KMS-11 (cell line): ENCODE results near the gene NAT10.

ENCODE experiments used
- H2AFZ ChIP-seq: fragments of 200-600 bp; sonication (generic); 2 replicates; pipeline ENCODE4 v1.6.1; 2016; ENCODE audit warnings: antibody characterized with exemption, mixed run types, low read depth
- H3K27ac ChIP-seq: fragments of 200-600 bp; sonication (generic); 2 replicates; pipeline ENCODE4 v1.6.1; 2016; ENCODE audit warnings: mild to moderate bottlenecking, mixed run types
- H3K27me3 ChIP-seq: fragments of 200-600 bp; sonication (generic); 2 replicates; pipeline ENCODE4 v1.6.1; 2017; ENCODE audit warnings: mild to moderate bottlenecking, low read depth, mixed run types, moderate library complexity; ENCODE audit not compliant: insufficient read depth
- H3K36me3 ChIP-seq: fragments of 200-600 bp; sonication (generic); 2 replicates; pipeline ENCODE4 v1.6.1; 2017; ENCODE audit warnings: mild to moderate bottlenecking, mixed run types; ENCODE audit not compliant: insufficient read depth
- H3K4me1 ChIP-seq: fragments of 200-600 bp; sonication (generic); 2 replicates; pipeline ENCODE4 v1.6.1; 2016; ENCODE audit warnings: mild to moderate bottlenecking, low read depth, mixed run types; ENCODE audit not compliant: poor library complexity, severe bottlenecking
- H3K4me2 ChIP-seq: fragments of 200-600 bp; sonication (generic); 2 replicates; pipeline ENCODE4 v1.7.0; 2016; ENCODE audit warnings: mild to moderate bottlenecking, mixed run types
- H3K4me3 ChIP-seq: fragments of 200-600 bp; sonication (generic); IDR thresholded peaks from 2 replicates; pipeline ENCODE4 v1.6.1; 2017; ENCODE audit warnings: low read depth, low read length, mixed read lengths; ENCODE audit not compliant: insufficient read depth
- H3K79me2 ChIP-seq: fragments of 200-600 bp; sonication (generic); 2 replicates; pipeline ENCODE4 v1.6.1; 2016; ENCODE audit warnings: low read depth, mixed run types; ENCODE audit not compliant: insufficient read depth
- H3K9ac ChIP-seq: fragments of 200-600 bp; sonication (generic); 2 replicates; pipeline ENCODE4 v1.6.1; 2016; ENCODE audit warnings: mild to moderate bottlenecking, mixed run types
- H4K20me1 ChIP-seq: fragments of 200-600 bp; sonication (generic); 2 replicates; pipeline ENCODE4 v1.6.1; 2016; ENCODE audit warnings: mild to moderate bottlenecking, mixed run types; ENCODE audit not compliant: insufficient read depth
- CTCF ChIP-seq: fragments of 200-600 bp; sonication (generic); conservative IDR thresholded peaks from 2 replicates; pipeline ENCODE4 v1.6.1; 2017; ENCODE audit warnings: low read depth, mild to moderate bottlenecking, antibody characterized with exemption, low read length, moderate library complexity, mixed read lengths

Gene NAT10

GRCh38 chr11:34098813-34099212, 6.6 kb upstream of the NAT10 start:
- peaks cover 19% of the 10 kb centered on the region for H3K4me1 ChIP-seq
- no peak overlapping the region for H3K4me2 ChIP-seq
- no peak overlapping the region for H3K9ac ChIP-seq
- H3K4me3 ChIP-seq: no peak overlapping the region
- H3K79me2 ChIP-seq: peaks cover 17% of the 10 kb centered on the region
- TF ChIP-seq CTCF: no peak
- no peak overlapping the region for H2AFZ ChIP-seq
- H3K36me3 ChIP-seq: peaks cover 45% of the 10 kb centered on the region; the same call in 1 of the 2 replicates
- no peaks in the 10 kb centered on the region for H3K27me3 ChIP-seq
- H4K20me1 ChIP-seq: no peaks in the 10 kb centered on the region
- H3K27ac ChIP-seq: no peak overlapping the region

- TF ChIP-seq CTCF: no peak
- Histone ChIP-seq H3K79me2 (peaks cover 33% of the 10 kb centered on the region), H2AFZ (no peak overlapping the region), H3K36me3 (peaks cover 2% of the 10 kb centered on the region; the same call in 1 of the 2 replicates), H3K27ac (peak overlapping the region; percentile 82), H3K9ac (peak overlapping the region; percentile 93), H3K4me3 (no peak overlapping the region), H4K20me1 (no peaks in the 10 kb centered on the region), H3K4me2 (peak overlapping the region; percentile 98), H3K4me1 (peaks cover 48% of the 10 kb centered on the region), H3K27me3 (no peaks in the 10 kb centered on the region)
Observed at GRCh38 chr11:34104680-34105078, 750 bp upstream of the NAT10 start.

- Histone ChIP-seq H3K36me3 (peaks cover 4% of the 10 kb centered on the region; the same call in 1 of the 2 replicates), H3K79me2 (peaks cover 33% of the 10 kb centered on the region), H3K4me2 (peak overlapping the region; percentile 98)
Observed at GRCh38 chr11:34105957-34106504, 602 bp downstream of the NAT10 start.

GRCh38 chr11:34111722-34112270, 6.4 kb downstream of the NAT10 start:
- H3K9ac ChIP-seq: no peak overlapping the region
- H3K27ac ChIP-seq: no peak overlapping the region
- peaks cover 13% of the 10 kb centered on the region for H3K4me1 ChIP-seq
- H3K4me3 ChIP-seq: no peak overlapping the region
- H4K20me1 ChIP-seq: no peaks in the 10 kb centered on the region
- peaks cover 20% of the 10 kb centered on the region for H3K79me2 ChIP-seq
- H3K27me3 ChIP-seq: no peaks in the 10 kb centered on the region
- no peak for TF ChIP-seq CTCF
- H3K36me3 ChIP-seq: peaks cover 27% of the 10 kb centered on the region; the same call in 1 of the 2 replicates
- no peak overlapping the region for H2AFZ ChIP-seq
- no peak overlapping the region for H3K4me2 ChIP-seq

More at GRCh38 chr11:34105957-34106504, 602 bp downstream of the NAT10 start:
- TF ChIP-seq CTCF: no peak
- H3K4me1 ChIP-seq: peaks cover 48% of the 10 kb centered on the region
- no peaks in the 10 kb centered on the region for H4K20me1 ChIP-seq
- H3K27me3 ChIP-seq: no peaks in the 10 kb centered on the region
- peak overlapping the region; percentile 93 for H3K9ac ChIP-seq
- peak overlapping the region; percentile 82 for H3K27ac ChIP-seq
- peak overlapping the region; percentile 45 for H2AFZ ChIP-seq
- no peak overlapping the region for H3K4me3 ChIP-seq
